Mesendoderm (in vitro differentiated cells): Measurements from ENCODE around the gene MARCHF4.

Source experiments
- DNase-seq: peaks from one replicate; pipeline ENCODE4 v3.0.0; 2013
- H2AK5ac ChIP-seq: 2 replicates; pipeline ENCODE4 v1.6.1; 2013; ENCODE audit warnings: low read length, inconsistent platforms
- H2BK120ac ChIP-seq: 2 replicates; pipeline ENCODE4 v1.6.1; 2013; ENCODE audit warnings: low read depth, mild to moderate bottlenecking, low read length, moderate library complexity, mixed read lengths
- H2BK15ac ChIP-seq: replicated peaks from 2 replicates; pipeline ENCODE4 v1.6.1; 2013; ENCODE audit warnings: low read depth, mild to moderate bottlenecking, moderate library complexity
- H2BK5ac ChIP-seq: 2 replicates; pipeline ENCODE4 v1.6.1; 2013; ENCODE audit warnings: low read length, inconsistent platforms
- H3K18ac ChIP-seq: 2 replicates; pipeline ENCODE4 v1.6.1; 2013; ENCODE audit warnings: mild to moderate bottlenecking, low read length, mixed read lengths
- H3K23ac ChIP-seq: one replicate; pipeline ENCODE4 v1.6.1; 2013; ENCODE audit warnings: low read length
- H3K27ac ChIP-seq: 2 replicates; pipeline ENCODE4 v1.5.1; 2013; ENCODE audit warnings: low read depth, mild to moderate bottlenecking, inconsistent platforms, low read length, moderate library complexity
- H3K27me3 ChIP-seq: 2 replicates; pipeline ENCODE4 v1.6.1; 2013; ENCODE audit warnings: low read length, control low read depth, mild to moderate bottlenecking, inconsistent platforms; ENCODE audit not compliant: insufficient read depth, poor library complexity
- H3K36me3 ChIP-seq: 2 replicates; pipeline ENCODE4 v1.6.1; 2013; ENCODE audit warnings: low read length, inconsistent platforms; ENCODE audit not compliant: control insufficient read depth, insufficient read depth
- H3K4ac ChIP-seq: one replicate; pipeline ENCODE4 v1.6.1; 2013; ENCODE audit warnings: low read depth, mild to moderate bottlenecking, low read length, moderate library complexity
- H3K4me1 ChIP-seq: 2 replicates; pipeline ENCODE4 v1.6.1; 2013; ENCODE audit warnings: low read depth, low read length, inconsistent platforms; ENCODE audit not compliant: control insufficient read depth
- H3K4me2 ChIP-seq: 2 replicates; pipeline ENCODE4 v1.6.1; 2013; ENCODE audit warnings: low read length
- H3K4me3 ChIP-seq: 2 replicates; pipeline ENCODE4 v1.5.1; 2013; ENCODE audit warnings: mild to moderate bottlenecking, low read length
- H3K56ac ChIP-seq: one replicate; pipeline ENCODE4 v1.6.1; 2013; ENCODE audit warnings: low read length
- H3K79me1 ChIP-seq: 2 replicates; pipeline ENCODE4 v1.6.1; 2013; ENCODE audit warnings: low read length, inconsistent platforms
- H3K79me2 ChIP-seq: 2 replicates; pipeline ENCODE4 v1.6.1; 2013; ENCODE audit warnings: mild to moderate bottlenecking, low read length; ENCODE audit not compliant: control insufficient read depth, insufficient read depth
- H3K9ac ChIP-seq: 2 replicates; pipeline ENCODE4 v1.6.1; 2013; ENCODE audit warnings: low read length, inconsistent platforms
- H4K5ac ChIP-seq: one replicate; pipeline ENCODE4 v1.6.1; 2013; ENCODE audit warnings: low read length
- H4K8ac ChIP-seq: one replicate; pipeline ENCODE4 v1.6.1; 2013; ENCODE audit warnings: low read depth, mild to moderate bottlenecking, control low read depth, low read length, moderate library complexity
- WGBS: extraction: QIAGEN DNeasy Blood & Tissue Kit; methylation state at CpG from one replicate; pipeline ENCODE4 v1.1.7; 2013; ENCODE audit warnings: low lambda C conversion rate, missing lambda C conversion rate; ENCODE audit not compliant: insufficient coverage; ENCODE audit errors: extremely low coverage; 5-methylcytosine and 5-hydroxymethylcytosine counted together

The MARCHF4 gene

DNA sequence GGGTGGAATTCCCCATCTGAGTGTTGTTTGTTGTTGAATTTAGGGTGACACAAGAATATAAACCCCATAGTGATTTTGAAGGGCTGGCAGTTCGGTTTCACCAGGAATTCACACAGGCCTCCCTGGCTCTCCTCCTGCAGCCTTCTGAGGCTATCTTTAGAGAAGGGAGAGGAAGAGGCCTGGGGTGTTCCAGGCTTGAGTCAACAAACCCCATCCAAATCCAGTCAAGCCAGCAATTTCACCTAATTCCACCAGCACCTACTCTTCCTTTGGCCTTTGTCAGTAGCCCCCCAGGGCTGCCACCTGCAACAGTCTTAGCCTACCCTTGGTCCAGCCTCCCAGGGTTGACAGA lies 32.0 kb downstream of the MARCHF4 start:
- Histone ChIP-seq H3K4me2 (no peak overlapping the region), H4K8ac (no peak overlapping the region), H3K23ac (no peak overlapping the region), H2BK5ac (no peak overlapping the region), H3K4me3 (no peak overlapping the region), H3K36me3 (no peaks in the 10 kb centered on the region), H3K18ac (peak overlapping the region; percentile 52), H3K27me3 (no peaks in the 10 kb centered on the region), H2AK5ac (peak overlapping the region; percentile 94), H3K79me2 (no peaks in the 10 kb centered on the region), H4K5ac (no peak overlapping the region), H2BK15ac (no peak overlapping the region), H3K9ac (no peak overlapping the region), H3K4me1 (peaks cover 24% of the 10 kb centered on the region), H3K56ac (peak overlapping the region; percentile 45), H3K79me1 (no peaks in the 10 kb centered on the region), H2BK120ac (no peak overlapping the region), H3K27ac (peak overlapping the region; percentile 27), H3K4ac (no peak overlapping the region)
- DNase-seq = no peak
- no CpG with 5 or more reads among the region's 1 CpG for WGBS

DNA sequence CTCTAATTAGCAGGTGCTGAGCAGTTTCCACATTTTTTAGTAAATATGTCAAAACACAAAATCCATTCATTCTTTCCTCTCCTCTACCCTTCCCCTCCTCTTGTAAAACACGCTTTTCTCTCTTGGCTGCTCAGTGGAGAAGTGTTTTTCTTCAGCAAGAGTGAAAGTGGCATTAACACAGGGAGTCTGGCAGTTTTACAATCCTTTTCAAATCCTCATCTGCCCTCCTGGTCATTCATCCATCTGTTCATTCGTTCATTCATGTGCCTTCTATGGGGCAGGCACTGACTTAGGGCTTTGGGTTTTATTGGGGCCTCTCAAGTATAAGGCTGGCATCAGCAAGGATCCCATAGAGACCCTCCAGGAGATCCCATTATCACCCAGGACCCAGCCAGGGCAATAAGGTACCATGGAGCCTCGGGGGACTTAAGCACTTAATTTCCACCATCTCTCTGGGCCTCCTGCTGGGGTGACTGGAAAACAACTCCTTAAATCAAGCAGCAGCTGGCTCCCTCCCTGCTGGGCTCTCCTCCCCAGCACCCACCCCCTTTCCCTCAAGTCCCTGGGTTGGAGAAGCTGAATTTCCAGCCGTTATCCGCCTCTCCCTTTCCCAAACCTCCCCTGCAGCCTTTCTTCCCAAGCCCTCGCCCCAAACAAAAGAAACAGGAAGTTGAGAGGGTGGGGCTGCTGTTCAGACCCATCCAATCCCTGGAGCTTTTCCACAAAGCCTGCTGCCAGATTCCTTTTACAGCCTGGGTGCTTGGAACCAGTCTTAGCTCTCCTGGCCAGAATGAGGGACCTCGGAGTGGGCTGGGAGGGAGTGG lies 32.6 kb downstream of the MARCHF4 start:
- H2BK15ac ChIP-seq = no peak overlapping the region
- WGBS = no CpG with 5 or more reads among the region's 7 CpGs
- peak overlapping the region; percentile 27 for H3K27ac ChIP-seq
- no peaks in the 10 kb centered on the region for H3K79me2 ChIP-seq
- H3K56ac ChIP-seq = peak overlapping the region; percentile 77
- H3K23ac ChIP-seq = no peak overlapping the region
- peak overlapping the region; percentile 76 for H2AK5ac ChIP-seq
- H2BK120ac ChIP-seq = no peak overlapping the region
- no peak overlapping the region for H3K4me2 ChIP-seq
- peak overlapping the region; percentile 62 for H2BK5ac ChIP-seq
- no peak overlapping the region for H3K18ac ChIP-seq
- no peaks in the 10 kb centered on the region for H3K27me3 ChIP-seq
- H3K9ac ChIP-seq = peak overlapping the region; percentile 43
- H3K36me3 ChIP-seq = no peaks in the 10 kb centered on the region
- peak overlapping the region; percentile 27 for H3K4ac ChIP-seq
- peaks cover 18% of the 10 kb centered on the region for H3K4me1 ChIP-seq
- H3K4me3 ChIP-seq = no peak overlapping the region
- H4K8ac ChIP-seq = no peak overlapping the region
- peak overlapping the region; percentile 66 for H4K5ac ChIP-seq
- no peaks in the 10 kb centered on the region for H3K79me1 ChIP-seq
- peak; percentile 93 for DNase-seq

DNA sequence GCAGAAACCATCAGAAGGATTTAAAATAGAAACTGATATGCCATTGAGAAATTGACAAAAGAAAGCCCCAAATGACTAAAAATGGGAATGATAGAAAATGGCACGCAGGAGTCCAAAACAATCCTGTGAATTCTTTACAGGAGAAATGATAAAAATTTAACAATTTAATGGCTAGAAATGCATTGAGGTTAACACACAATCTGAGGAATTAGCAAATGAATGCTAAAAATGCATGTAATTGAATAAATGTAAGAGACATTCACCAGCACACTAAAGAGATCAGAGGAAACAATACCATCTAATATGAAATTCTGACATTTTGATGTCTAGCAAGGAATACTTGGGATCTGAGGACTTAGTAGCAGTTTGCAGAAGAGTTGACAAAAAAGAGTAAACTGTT lies 37.0 kb downstream of the MARCHF4 start:
- no peak for DNase-seq
- Histone ChIP-seq H3K4me2 (no peak overlapping the region), H2BK15ac (no peak overlapping the region), H3K18ac (no peak overlapping the region), H3K4me3 (no peak overlapping the region), H2BK120ac (no peak overlapping the region), H3K27ac (no peak overlapping the region), H2AK5ac (no peak overlapping the region), H2BK5ac (no peak overlapping the region), H3K56ac (no peak overlapping the region), H3K23ac (no peak overlapping the region), H3K27me3 (no peaks in the 10 kb centered on the region), H3K36me3 (no peaks in the 10 kb centered on the region), H4K8ac (no peak overlapping the region), H4K5ac (no peak overlapping the region), H3K9ac (no peak overlapping the region), H3K4me1 (peaks cover 8% of the 10 kb centered on the region), H3K79me2 (no peaks in the 10 kb centered on the region), H3K79me1 (no peaks in the 10 kb centered on the region), H3K4ac (no peak overlapping the region)
- WGBS = no CpG with 5 or more reads among the region's 1 CpG

DNA sequence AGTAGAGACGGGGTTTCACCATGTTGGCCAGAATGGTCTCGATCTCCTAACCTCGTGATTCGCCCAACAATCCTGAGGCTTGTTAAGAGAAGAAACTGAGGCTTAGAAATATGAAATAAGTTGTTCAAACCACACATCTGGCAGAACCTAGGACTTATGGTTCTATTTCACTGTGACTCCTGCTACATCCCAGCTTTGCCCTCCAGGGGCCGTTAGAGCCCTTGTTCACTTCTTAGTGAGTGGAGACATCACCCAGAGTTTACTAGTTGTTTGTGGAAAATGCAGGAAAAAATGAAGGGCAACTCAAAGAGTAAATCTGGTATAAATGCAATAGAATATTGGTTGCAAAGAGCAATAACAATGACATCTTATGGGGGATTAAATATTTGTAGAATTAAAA lies 43.9 kb downstream of the MARCHF4 start:
- Histone ChIP-seq H3K27me3 (no peaks in the 10 kb centered on the region), H3K4ac (no peak overlapping the region), H3K56ac (no peak overlapping the region), H3K36me3 (no peaks in the 10 kb centered on the region), H2BK5ac (no peak overlapping the region), H3K79me2 (no peaks in the 10 kb centered on the region), H4K8ac (no peak overlapping the region), H3K18ac (no peak overlapping the region), H4K5ac (no peak overlapping the region), H2AK5ac (no peak overlapping the region), H3K9ac (no peak overlapping the region), H3K4me2 (no peak overlapping the region), H3K79me1 (no peaks in the 10 kb centered on the region), H3K4me3 (no peak overlapping the region), H2BK120ac (no peak overlapping the region), H3K27ac (no peak overlapping the region), H2BK15ac (no peak overlapping the region), H3K4me1 (no peaks in the 10 kb centered on the region), H3K23ac (no peak overlapping the region)
- peak; percentile 50 for DNase-seq
- WGBS = no CpG with 5 or more reads among the region's 5 CpGs

DNA sequence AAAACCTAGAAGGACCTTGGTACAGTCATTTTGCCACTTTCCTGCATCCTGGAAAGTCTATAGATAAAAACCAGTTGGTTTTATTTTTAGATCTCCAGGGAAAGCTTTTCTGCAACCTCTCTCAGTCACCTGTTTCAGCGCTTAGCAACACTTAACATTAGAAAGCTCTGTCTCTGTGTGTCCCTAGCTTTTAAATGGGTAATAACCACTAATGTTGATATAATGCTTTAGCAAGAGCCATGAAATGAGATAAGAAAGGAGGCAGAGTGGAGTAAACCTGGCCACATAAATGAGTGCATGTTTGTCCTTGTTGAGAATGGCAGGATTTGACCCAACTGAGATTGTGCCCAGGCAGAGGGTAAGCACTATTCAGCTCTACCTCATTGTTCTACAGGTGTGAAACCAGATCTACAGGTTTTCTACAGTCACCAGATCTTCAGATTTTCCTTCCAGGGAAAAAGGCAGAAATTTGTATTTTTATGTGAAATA lies 44.8 kb downstream of the MARCHF4 start:
- Histone ChIP-seq H3K18ac (no peak overlapping the region), H2BK15ac (no peak overlapping the region), H2BK120ac (no peak overlapping the region), H4K5ac (no peak overlapping the region), H3K4me2 (no peak overlapping the region), H4K8ac (no peak overlapping the region), H3K9ac (no peak overlapping the region), H3K23ac (no peak overlapping the region), H3K4me1 (no peaks in the 10 kb centered on the region), H2BK5ac (no peak overlapping the region), H2AK5ac (no peak overlapping the region), H3K4ac (no peak overlapping the region), H3K27me3 (no peaks in the 10 kb centered on the region), H3K27ac (no peak overlapping the region), H3K79me1 (no peaks in the 10 kb centered on the region), H3K36me3 (no peaks in the 10 kb centered on the region), H3K56ac (no peak overlapping the region), H3K79me2 (no peaks in the 10 kb centered on the region), H3K4me3 (no peak overlapping the region)
- DNase-seq = no peak
- WGBS = no CpG with 5 or more reads among the region's 1 CpG
